Suppressor macrophage treated with lipopolysaccharide for 4 hours (primary cell): ENCODE data around the gene FGF13.

ENCODE experiments used
- DNase-seq: peaks from one replicate; pipeline ENCODE4 v3.0.0-alpha.2; 2020

FGF13 gene

DNA sequence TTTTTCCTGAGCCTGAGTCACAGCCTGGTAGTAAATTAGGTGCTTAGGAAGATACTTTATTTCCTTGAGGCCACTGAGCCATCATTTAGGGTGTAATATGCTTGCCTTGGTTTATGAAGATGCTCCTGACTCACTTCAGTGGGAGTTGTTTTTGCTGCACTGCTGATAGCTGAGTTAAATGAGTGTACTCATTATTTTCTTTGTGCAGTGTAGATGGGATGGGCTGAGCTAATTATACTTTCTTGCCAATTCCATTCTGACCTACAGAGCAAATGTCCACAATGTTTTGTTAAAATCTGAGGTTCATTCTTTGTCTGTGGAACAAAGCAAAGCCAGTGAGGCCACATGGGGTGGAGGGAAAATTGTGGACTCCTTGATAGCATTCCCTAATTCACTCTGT is 60.0 kb downstream of the FGF13 start:
- DNase-seq = no peak

- no peak for DNase-seq
Measured at GRCh38 chrX:138648568-138648967, 62.9 kb downstream of the FGF13 start.

DNA sequence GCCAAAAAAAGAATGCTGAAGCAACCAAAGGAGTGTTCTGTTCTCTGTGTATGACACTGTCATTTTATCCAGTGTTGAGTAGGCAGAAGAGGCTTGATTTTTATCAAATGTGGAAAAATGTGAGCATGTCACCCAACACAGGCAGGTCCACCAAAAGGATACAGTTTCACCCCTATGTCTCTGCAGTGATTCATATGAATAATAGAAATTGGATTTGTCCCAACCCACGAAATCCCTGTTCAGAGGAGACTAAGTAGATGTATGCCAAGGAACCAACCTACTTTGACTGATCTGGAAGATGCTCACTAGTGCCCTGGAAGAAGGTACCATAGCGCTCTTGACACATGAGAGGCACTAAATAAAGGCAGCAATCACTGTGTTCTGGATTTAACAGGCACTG is 72.5 kb downstream of the FGF13 start:
- DNase-seq = no peak
